ELR (cell line): Measurements from ENCODE around the gene IL4R.
"Not testable (repeated sequence)": the region's sequence is repeated elsewhere in the genome, so short reads cannot be mapped to it uniquely, and the experiment has no call there.

Source experiments
- DNase-seq: peaks from one replicate; pipeline ENCODE4 v3.0.0-alpha.2; 2015; ENCODE audit warnings: low read depth

The IL4R gene

DNA sequence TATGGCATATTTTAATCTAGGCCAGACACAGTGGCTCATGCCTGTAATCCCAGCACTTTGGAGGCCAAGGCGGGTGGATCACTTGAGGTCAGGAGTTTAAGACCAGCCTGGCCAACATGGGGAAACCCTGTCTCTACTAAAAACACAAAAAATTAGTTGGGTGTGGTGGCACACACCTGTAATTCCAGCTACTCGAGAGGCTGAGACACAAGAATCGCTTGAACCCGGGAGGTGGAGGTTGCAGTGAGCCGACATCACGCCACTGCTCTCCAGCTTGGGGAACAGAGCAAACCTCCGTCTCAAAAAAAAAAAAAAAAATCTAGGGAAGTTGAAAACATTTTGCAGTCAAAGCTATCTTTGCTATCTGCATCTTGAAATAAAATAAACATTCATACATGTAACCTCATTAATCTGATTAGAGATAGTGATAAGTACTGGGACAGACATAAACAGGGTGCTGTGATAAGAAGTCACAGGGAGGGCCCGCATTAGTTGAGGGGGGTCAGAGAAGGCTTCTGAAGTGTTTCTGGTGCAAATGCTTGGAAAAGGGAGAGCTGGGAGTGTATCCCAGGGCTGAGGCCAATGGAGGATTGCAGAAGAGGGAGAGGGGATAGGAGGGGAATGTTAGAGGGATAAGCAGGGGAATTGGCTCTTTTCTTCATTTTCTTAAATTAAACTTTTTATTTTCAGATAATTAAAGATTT, 15.8 kb downstream of the IL4R start:
- DNase-seq: not testable (repeated sequence)

GRCh38 chr16:27330542-27330941, 16.8 kb downstream of the IL4R start:
- DNase-seq: no peak

DNA sequence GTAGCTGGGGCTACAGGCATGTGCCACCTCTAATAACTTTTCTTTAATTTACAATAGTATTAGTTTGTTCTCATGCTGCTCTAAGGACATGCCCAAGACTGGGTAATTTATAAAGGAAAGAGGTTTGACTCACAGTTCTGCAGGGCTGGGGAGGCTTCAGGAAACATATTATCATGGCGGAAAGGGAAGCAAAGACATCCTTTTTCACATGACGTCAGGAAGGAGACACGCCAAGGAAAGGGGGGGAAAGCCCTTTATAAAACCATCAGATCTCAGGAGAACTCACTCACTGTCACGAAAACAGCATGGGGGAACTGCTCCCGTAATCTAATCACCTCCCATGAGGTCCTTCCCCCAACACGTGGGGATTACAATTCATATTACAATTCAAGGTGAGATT, 18.3 kb downstream of the IL4R start:
- no peak for DNase-seq

DNA sequence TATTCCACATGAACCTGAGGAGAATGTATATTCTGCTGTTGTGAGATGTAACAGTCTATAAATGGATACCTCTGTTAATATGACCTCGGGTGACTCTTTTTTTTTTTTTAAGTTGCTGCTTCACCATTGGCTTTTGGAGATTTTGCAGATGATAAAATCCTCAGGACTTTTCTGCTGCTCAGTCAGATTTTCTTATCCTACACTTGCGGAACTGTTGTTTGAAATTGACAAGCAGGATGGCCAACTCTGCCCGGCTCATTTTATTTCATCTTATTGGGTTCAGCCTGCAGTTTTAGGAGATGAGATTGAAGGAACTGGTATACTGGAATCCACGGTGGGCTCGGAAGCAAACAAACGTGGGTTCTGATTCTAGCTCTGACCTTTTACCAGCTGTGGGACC, 19.3 kb downstream of the IL4R start:
- no peak for DNase-seq

GRCh38 chr16:27333549-27333948, 19.8 kb downstream of the IL4R start:
- no peak for DNase-seq

DNA sequence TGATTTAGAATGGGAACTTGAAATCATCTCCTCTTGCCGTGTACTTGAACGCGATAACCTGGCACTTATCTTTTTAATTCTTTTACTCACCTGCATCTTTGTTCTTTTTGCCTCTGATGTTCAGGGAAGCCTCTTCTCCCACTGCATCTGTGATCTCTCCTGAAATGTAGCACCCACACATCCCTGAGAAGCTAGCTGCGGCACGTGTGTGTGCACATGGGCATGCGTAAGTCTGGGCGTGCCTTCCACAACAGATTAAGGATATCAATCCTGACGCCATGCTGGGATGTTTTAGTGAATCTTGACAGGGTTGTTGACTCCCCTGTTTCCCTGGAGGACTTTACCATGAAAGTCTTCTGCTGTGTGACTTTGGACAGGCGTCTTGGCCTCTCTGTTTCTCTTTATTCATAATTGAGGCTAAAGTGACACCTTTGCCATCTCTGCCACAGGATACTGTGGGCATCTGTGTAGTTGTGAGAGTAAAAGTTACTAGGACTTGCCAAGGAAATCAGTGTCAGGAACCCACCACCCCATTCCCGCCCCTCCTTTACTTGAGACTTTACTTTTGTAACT, 20.5 kb downstream of the IL4R start:
- no peak for DNase-seq

DNA sequence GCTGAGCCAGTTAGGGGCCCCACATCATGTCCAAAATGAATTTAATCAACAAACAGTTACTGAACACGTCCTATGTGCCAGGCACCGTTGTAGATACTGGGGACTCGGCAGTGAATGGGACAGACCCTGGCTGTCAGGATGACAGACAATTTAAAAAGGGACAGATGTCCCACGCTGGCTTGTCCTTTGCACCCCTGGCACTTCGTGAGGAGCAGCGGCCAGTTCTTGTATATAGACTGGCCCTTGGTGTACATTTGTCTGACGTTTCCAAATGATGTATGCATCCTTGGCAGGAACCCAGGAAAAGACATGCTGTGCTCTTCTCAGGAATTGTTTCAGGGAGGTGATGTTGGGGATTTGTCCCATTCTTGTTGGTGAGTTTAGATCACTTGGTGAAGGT, 21.1 kb downstream of the IL4R start:
- DNase-seq: no peak

DNA sequence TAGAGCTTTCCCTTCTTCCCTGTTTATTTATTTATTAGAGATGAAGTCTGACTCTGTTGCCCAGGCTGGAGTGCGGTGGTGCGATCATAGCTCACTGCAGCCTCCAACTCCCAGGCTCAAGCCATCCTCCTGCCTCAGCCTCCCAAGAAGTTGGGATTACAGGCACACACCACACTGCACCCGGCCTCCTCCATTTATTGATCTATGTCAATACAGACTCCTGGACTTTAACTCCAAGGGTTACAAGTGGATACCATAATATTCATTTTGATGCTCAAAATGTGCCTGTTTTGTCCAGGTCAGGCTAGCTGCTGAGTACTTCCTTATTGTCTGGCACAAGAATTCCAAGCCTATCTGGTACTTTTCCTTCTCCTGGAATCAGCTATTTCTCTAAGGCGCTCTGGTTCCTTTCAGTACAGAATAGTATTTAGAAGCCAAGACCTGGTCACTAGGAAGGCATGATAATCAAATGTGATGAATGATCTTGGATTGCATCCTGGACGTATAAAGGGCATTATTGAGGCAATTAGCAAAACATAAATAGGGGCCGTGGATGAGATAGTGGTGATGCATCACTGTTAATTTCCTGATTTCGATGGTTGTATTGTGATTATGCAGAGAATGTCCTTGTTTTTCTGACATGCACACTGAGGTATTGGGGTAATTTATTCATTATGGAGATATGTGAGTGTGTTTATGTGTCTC, 21.7 kb downstream of the IL4R start:
- peak; percentile 27 for DNase-seq

DNA sequence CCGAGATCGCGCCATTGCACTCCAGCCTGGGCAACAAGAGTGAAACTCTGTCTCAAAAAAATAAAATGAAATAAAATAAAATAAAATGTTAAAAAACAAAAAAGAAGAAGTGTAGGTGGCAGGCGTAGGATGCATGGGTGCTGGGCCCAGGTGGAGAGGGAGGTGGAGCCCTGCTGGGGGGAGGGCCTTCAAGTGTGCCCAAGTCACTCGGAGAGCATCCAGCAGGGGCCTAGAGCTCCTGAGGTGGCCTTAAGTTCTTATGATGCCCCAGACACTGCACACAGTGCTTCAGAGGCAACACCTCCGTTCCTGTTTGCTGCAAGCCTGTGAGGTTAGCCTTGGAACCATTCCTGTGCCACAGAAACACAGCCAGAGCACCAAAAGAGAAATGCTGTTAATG, 23.2 kb downstream of the IL4R start:
- no peak for DNase-seq

- no peak for DNase-seq
These were observed 25.4 kb downstream of the IL4R start for GRCh38 chr16:27339180-27339579.

DNA sequence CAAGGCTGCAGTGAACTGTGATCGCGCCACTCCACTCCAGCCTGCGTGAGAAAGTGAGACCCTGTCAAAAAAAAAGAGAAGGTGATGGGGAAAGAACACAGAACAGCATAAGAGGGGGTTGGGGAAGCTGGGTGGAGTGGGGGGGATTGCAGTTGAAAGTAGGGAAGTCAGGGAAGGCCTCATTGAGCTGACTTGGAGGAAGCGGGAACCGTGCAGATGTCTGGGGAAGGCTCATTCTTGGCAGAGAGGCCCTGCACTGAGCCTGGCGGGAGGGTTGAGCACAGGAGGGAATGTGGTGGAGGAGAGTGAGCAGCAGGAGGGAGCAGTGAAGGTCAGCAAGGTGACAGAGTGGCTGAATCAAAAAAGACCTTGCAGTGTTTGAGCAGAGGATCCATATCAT, 26.9 kb downstream of the IL4R start:
- DNase-seq: no peak

DNA sequence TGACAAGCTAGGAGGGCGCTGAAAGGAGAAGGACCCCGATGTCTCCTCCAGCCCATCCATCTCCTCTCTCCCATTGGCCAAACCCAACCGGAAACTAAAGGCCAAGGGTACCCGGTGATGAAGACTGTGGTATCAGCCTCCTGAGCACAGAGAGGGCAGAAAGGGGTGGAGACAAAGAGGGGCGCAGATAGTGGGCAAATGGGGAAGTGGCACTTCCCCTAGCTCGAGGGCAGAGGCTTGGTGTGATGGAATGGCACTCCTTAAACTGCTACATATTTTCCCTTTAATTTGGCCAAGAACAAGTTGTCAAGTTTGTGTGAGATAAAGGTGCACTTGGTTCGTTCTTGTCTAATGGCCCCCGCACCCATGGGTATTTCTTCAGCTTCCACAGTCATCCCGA, 27.8 kb downstream of the IL4R start:
- no peak for DNase-seq

- no peak for DNase-seq
These were observed 28.2 kb downstream of the IL4R start for GRCh38 chr16:27341971-27342370.

DNA sequence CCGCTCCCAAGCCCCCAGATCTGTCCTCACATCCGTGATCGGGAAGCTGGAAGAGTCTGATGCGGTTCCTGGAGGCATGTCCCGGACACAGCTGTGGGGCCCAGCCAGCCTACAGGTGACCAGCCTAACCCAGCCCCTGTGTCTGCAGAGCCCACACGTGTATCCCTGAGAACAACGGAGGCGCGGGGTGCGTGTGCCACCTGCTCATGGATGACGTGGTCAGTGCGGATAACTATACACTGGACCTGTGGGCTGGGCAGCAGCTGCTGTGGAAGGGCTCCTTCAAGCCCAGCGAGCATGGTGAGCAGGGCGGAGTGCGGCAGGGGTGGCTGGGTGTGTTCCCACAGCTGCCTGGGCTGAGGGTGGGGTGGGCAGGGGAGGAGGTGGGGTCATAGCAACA, 30.9 kb downstream of the IL4R start:
- no peak for DNase-seq

- no peak for DNase-seq
These were observed 31.4 kb downstream of the IL4R start for GRCh38 chr16:27345201-27345600.

GRCh38 chr16:27346819-27347218, 33.0 kb downstream of the IL4R start:
- no peak for DNase-seq

- DNase-seq: no peak
These were observed 34.3 kb downstream of the IL4R start for GRCh38 chr16:27347930-27348685.

GRCh38 chr16:27349276-27349675, 35.5 kb downstream of the IL4R start:
- DNase-seq: no peak

DNA sequence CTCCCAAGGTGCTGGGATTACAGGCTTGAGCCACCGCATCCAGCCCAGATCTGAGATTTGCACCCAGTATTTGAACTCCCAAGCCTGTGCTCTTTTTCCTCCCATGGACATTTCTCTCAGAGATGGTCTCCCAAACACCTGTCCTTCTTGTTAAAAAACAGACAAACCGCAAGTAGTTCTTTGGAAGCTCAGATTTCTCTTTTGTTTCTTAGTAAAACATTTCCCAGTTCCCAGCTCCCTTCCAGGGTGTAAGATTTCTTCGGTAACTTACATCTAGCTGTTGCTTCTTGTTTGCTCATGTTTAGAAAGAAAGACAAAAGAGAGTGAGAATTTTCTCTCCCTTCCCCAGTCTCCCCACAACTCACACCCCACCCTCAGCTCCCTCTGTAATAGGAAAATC, 36.2 kb downstream of the IL4R start:
- no peak for DNase-seq

DNA sequence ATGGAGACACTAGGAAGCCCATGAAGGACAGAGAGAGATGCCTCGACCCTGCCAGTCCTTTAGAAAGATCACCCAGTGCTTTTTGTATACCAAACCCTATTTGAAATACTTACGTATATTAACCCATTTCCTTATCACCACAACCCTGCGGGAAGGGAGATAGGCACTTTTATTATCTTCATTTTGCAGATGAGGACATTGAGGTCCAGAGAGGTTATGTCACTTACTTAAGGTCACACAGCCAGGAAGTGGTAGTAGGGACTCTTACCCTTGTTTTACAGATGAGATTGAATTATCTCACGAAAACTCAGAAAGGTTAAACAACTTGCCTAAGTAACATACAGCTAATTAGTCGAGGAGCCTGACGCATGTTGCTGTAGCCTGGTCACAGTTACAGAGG, 38.2 kb downstream of the IL4R start:
- DNase-seq: no peak

GRCh38 chr16:27353853-27354252, 40.1 kb downstream of the IL4R start:
- DNase-seq: no peak

DNA sequence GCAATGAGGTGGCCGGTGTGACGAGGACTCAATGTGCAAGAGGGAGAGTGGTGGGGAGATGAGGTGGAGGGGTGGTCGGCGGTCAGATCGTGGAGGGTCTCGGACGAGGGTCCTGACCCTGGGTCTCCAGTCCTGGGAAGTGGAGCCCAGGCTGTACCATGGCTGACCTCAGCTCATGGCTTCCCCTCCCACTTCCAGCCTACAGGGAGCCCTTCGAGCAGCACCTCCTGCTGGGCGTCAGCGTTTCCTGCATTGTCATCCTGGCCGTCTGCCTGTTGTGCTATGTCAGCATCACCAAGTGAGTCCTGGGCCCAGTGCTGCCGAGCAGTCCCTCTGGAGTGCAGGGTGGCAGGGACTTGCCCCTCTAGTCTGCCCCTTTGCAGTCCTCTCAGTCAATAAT, 41.8 kb downstream of the IL4R start:
- peak; percentile 56 for DNase-seq

- no peak for DNase-seq
These were observed 43.0 kb downstream of the IL4R start for GRCh38 chr16:27356794-27357193.
